Panc1 (cell line): ENCODE data around the gene KRTAP1-3.

Source experiments
- POLR2AphosphoS5 ChIP-seq: IDR thresholded peaks from 2 replicates; pipeline ENCODE4 v1.6.1; 2012; ENCODE audit warnings: mild to moderate bottlenecking, low read depth, low read length, moderate library complexity
- SIN3A ChIP-seq: IDR thresholded peaks from 2 replicates; pipeline ENCODE4 v1.6.1; 2012; ENCODE audit warnings: low read depth, mild to moderate bottlenecking, low read length, moderate library complexity, borderline replicate concordance; ENCODE audit not compliant: insufficient read depth
- TCF7L2 ChIP-seq: IDR thresholded peaks from 2 replicates; pipeline ENCODE4 v1.6.1; 2011; ENCODE audit warnings: mild to moderate bottlenecking, low read depth, low read length, inconsistent platforms
- TF ChIP-seq, protein P1 (sequence below): fragments of 450-650 bp; IDR thresholded peaks from 2 replicates; pipeline ENCODE4 v1.5.1; 2017; ENCODE audit warnings: mild to moderate bottlenecking

DNA sequence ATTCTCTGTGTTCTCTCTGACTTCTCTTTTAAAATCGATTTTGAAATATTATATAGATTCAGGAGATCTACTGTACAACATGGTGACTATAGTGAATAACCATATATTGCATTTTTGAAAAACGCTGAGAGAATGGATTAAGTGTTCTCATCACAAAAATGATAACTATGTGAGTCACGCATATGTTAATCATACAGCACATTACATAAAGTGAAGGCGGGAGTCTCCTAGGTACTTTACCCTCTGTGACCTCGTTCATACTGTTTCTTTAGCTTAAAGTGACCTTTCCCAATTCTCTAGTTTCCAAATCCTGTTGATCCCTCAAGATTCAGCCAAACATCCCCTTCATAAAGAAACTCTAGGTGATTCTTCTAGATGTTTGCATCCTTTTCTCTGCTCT is 31.9 kb downstream of the KRTAP1-3 start:
- TF ChIP-seq SIN3A (no peak), POLR2AphosphoS5 (no peak), TCF7L2 (no peak)
- TF ChIP-seq, protein P1, sequence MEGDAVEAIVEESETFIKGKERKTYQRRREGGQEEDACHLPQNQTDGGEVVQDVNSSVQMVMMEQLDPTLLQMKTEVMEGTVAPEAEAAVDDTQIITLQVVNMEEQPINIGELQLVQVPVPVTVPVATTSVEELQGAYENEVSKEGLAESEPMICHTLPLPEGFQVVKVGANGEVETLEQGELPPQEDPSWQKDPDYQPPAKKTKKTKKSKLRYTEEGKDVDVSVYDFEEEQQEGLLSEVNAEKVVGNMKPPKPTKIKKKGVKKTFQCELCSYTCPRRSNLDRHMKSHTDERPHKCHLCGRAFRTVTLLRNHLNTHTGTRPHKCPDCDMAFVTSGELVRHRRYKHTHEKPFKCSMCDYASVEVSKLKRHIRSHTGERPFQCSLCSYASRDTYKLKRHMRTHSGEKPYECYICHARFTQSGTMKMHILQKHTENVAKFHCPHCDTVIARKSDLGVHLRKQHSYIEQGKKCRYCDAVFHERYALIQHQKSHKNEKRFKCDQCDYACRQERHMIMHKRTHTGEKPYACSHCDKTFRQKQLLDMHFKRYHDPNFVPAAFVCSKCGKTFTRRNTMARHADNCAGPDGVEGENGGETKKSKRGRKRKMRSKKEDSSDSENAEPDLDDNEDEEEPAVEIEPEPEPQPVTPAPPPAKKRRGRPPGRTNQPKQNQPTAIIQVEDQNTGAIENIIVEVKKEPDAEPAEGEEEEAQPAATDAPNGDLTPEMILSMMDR, result no peak
